ENCODE measurements around the gene YAF2. TPM values are rescaled to one million over a fixed set of nuclear protein-coding genes. Genes with fewer than 3 reads are reported as not detected.

The YAF2 gene
- total and polyA plus RNA-seq, 2 of the 13 experiments (the other 11 are each of a cell fraction or from before 2014, with no cell fraction given), result 8.4 to 11.7 TPM

- H3K4me3 ChIP-seq (replicated peaks in 1 of 3; ENCODE audit: insufficient read depth in 1 of 3, low read depth in 2 of 3, low read length in 3 of 3), result no peak overlapping the region
- H3K4me1 ChIP-seq (ENCODE audit: insufficient read depth, low read length), result peaks cover 10% of the 10 kb centered on the region
- in situ Hi-C loops (cut with HindIII; ENCODE audit: extremely low pct_ligation_motif_present, low pct_unique_long_range_greater_than_20kb), result no loop called here
- no TSS peak for BruUV-seq (replicated peaks)
- 92% methylated on average over 3 of the region's 3 CpGs for WGBS (ENCODE audit: low lambda C conversion rate)
- no peak overlapping the region for H3K27ac ChIP-seq (ENCODE audit: extremely low read length, insufficient read depth, low read length)
- TF ChIP-seq ZNF276 (CRISPR knock-in tag; IDR thresholded peaks at IDR 0.05; ENCODE audit: low read depth), result no peak
- no peak for TF ChIP-seq ZSCAN21 (CRISPR knock-in tag; IDR thresholded peaks at IDR 0.05; ENCODE audit: borderline replicate concordance)
- no peak for TF ChIP-seq ARID2 (CRISPR knock-in tag; IDR thresholded peaks at IDR 0.05; ENCODE audit: borderline replicate concordance)
- no peak for TF ChIP-seq KDM6A (CRISPR knock-in tag; IDR thresholded peaks at IDR 0.05; ENCODE audit: low read depth)
- no peak for TF ChIP-seq NR3C1 (CRISPR knock-in tag; IDR thresholded peaks at IDR 0.05)
- no peak for TF ChIP-seq TARDBP (CRISPR knock-in tag; IDR thresholded peaks at IDR 0.05)
- TF ChIP-seq ZNF564 (CRISPR knock-in tag; IDR thresholded peaks at IDR 0.05), result no peak
- no peak for TF ChIP-seq ZNF503 (CRISPR knock-in tag; IDR thresholded peaks at IDR 0.05)
- TF ChIP-seq CBX5 (CRISPR knock-in tag; IDR thresholded peaks at IDR 0.05; ENCODE audit: borderline replicate concordance), result no peak
- no peak for TF ChIP-seq RORA (CRISPR knock-in tag; IDR thresholded peaks at IDR 0.05)
- TF ChIP-seq ATF7 (IDR thresholded peaks at IDR 0.05), result no peak
- TF ChIP-seq ATF7 (CRISPR knock-in tag; IDR thresholded peaks at IDR 0.05), result no peak
- TF ChIP-seq HNF1B (CRISPR knock-in tag; IDR thresholded peaks at IDR 0.05), result no peak
- TF ChIP-seq KDM5A (IDR thresholded peaks at IDR 0.05; ENCODE audit: borderline replicate concordance, low read length), result no peak
- TF ChIP-seq ZNF382 (CRISPR knock-in tag; IDR thresholded peaks at IDR 0.05; ENCODE audit: borderline replicate concordance), result no peak
- no peak for TF ChIP-seq KLF12 (CRISPR knock-in tag; IDR thresholded peaks at IDR 0.05; ENCODE audit: borderline replicate concordance)
- no peak for TF ChIP-seq ZNF557 (CRISPR knock-in tag; IDR thresholded peaks at IDR 0.05)
- no peak for TF ChIP-seq FUBP1 (CRISPR knock-in tag; IDR thresholded peaks at IDR 0.05; ENCODE audit: borderline replicate concordance)
- ChIA-PET CTCF (ENCODE audit: low intra/inter-chr PET ratio, low total read pairs) (no interaction called here), POLR2A (no interaction called here)
- DNase-seq (ENCODE audit: low spot score) (no peak), ATAC-seq (no peak), FAIRE-seq (no peak)
- peaks cover 72% of the 10 kb centered on the region for H3K79me2 ChIP-seq (ENCODE audit: insufficient read depth, low read length)
- H3K9me3 ChIP-seq (ENCODE audit: low read length), result no peaks in the 10 kb centered on the region
- H3K36me3 ChIP-seq (replicated peaks in 1 of 2; ENCODE audit: control insufficient read depth in 1 of 2, insufficient read depth in 2 of 2, low read length in 2 of 2), result no peaks in the 10 kb centered on the region
- no peak overlapping the region for H3K4me2 ChIP-seq (ENCODE audit: low read depth, low read length)
- intact Hi-C loops (cut with micrococcal nuclease; ENCODE audit: unreplicated experiment), result no loop called here
- 0 out of 2 replicates have a peak, but pooled peaks cover under 1% of the 10 kb centered on the region for H4K20me1 ChIP-seq (ENCODE audit: insufficient read depth, low read length)
- H3K9ac ChIP-seq (ENCODE audit: insufficient read depth, low read depth, low read length), result no peak overlapping the region
- no peak overlapping the region for H2AFZ ChIP-seq (ENCODE audit: low read length)
- H3K27me3 ChIP-seq (ENCODE audit: control insufficient read depth in 1 of 2, insufficient read depth in 2 of 2, low read length in 2 of 2), result no peaks in the 10 kb centered on the region
Observed at GRCh38 chr12:42135259-42135814, 102.7 kb downstream of the YAF2 start.

Data from HepG2 (cell line).